ENCODE results near the gene AGPS.

GRCh38 chr2:177445200-177445599, 52.6 kb downstream of the AGPS start:
- no peak for TF ChIP-seq SUZ12 (IDR thresholded peaks at IDR 0.05; ENCODE audit: unreplicated experiment)
- TF ChIP-seq, protein P1, sequence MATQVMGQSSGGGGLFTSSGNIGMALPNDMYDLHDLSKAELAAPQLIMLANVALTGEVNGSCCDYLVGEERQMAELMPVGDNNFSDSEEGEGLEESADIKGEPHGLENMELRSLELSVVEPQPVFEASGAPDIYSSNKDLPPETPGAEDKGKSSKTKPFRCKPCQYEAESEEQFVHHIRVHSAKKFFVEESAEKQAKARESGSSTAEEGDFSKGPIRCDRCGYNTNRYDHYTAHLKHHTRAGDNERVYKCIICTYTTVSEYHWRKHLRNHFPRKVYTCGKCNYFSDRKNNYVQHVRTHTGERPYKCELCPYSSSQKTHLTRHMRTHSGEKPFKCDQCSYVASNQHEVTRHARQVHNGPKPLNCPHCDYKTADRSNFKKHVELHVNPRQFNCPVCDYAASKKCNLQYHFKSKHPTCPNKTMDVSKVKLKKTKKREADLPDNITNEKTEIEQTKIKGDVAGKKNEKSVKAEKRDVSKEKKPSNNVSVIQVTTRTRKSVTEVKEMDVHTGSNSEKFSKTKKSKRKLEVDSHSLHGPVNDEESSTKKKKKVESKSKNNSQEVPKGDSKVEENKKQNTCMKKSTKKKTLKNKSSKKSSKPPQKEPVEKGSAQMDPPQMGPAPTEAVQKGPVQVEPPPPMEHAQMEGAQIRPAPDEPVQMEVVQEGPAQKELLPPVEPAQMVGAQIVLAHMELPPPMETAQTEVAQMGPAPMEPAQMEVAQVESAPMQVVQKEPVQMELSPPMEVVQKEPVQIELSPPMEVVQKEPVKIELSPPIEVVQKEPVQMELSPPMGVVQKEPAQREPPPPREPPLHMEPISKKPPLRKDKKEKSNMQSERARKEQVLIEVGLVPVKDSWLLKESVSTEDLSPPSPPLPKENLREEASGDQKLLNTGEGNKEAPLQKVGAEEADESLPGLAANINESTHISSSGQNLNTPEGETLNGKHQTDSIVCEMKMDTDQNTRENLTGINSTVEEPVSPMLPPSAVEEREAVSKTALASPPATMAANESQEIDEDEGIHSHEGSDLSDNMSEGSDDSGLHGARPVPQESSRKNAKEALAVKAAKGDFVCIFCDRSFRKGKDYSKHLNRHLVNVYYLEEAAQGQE (IDR thresholded peaks at IDR 0.05; ENCODE audit: low read depth, low read length), result no peak
- TF ChIP-seq CTCF (IDR thresholded peaks at IDR 0.05 in 2 of 3, conservative IDR thresholded peaks at IDR 0.05 in 1 of 3; ENCODE audit: control insufficient read depth in 2 of 3, extremely low read depth in 1 of 3, insufficient read depth in 1 of 3, low read depth in 3 of 3, low read length in 3 of 3), result no peak
- no peak for TF ChIP-seq IKZF2 (IDR thresholded peaks at IDR 0.05)
- no peak for TF ChIP-seq POLR2AphosphoS5 (IDR thresholded peaks at IDR 0.05; ENCODE audit: low read length)
- no peak for TF ChIP-seq KDM1A (IDR thresholded peaks at IDR 0.05; ENCODE audit: borderline replicate concordance)
- TF ChIP-seq, protein P2, sequence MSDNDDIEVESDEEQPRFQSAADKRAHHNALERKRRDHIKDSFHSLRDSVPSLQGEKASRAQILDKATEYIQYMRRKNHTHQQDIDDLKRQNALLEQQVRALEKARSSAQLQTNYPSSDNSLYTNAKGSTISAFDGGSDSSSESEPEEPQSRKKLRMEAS (IDR thresholded peaks at IDR 0.05; ENCODE audit: low read depth, low read length), result no peak
- TF ChIP-seq POLR2A (IDR thresholded peaks at IDR 0.05; ENCODE audit: low read depth, low read length), result no peak
- TF ChIP-seq ATF3 (IDR thresholded peaks at IDR 0.05; ENCODE audit: borderline replicate concordance, extremely low read depth, low read depth, low read length), result no peak
- no peak for TF ChIP-seq SREBF1 (IDR thresholded peaks at IDR 0.05; ENCODE audit: low read length)
